Astrocyte (in vitro differentiated cells and primary cell): ENCODE measurements around the gene WSCD1.

Source experiments
- CTCF ChIP-seq: IDR thresholded peaks from 2 replicates; pipeline ENCODE4 v1.5.1; 2011; ENCODE audit warnings: low read depth, mild to moderate bottlenecking, inconsistent platforms, low read length, moderate library complexity; ENCODE audit not compliant: insufficient read depth
- EZH2 ChIP-seq: IDR thresholded peaks from 2 replicates; pipeline ENCODE4 v1.6.1; 2012; ENCODE audit warnings: mild to moderate bottlenecking, low read length, inconsistent platforms; ENCODE audit not compliant: insufficient read depth

- no peak for TF ChIP-seq CTCF
- TF ChIP-seq EZH2, result no peak
These were observed 103.5 kb downstream of the WSCD1 start for GRCh38 chr17:6173653-6174052.
